HG03520 (cell line): Measurements from ENCODE around the gene ZMIZ1.

ENCODE experiments used
- ATAC-seq: cut with Tn5 transposase; IDR thresholded peaks from one replicate; pipeline ENCODE4 v1.9.1; 2021; ENCODE audit warnings: mild to moderate bottlenecking, moderate library complexity; ENCODE audit not compliant: unreplicated experiment

The ZMIZ1 gene

DNA sequence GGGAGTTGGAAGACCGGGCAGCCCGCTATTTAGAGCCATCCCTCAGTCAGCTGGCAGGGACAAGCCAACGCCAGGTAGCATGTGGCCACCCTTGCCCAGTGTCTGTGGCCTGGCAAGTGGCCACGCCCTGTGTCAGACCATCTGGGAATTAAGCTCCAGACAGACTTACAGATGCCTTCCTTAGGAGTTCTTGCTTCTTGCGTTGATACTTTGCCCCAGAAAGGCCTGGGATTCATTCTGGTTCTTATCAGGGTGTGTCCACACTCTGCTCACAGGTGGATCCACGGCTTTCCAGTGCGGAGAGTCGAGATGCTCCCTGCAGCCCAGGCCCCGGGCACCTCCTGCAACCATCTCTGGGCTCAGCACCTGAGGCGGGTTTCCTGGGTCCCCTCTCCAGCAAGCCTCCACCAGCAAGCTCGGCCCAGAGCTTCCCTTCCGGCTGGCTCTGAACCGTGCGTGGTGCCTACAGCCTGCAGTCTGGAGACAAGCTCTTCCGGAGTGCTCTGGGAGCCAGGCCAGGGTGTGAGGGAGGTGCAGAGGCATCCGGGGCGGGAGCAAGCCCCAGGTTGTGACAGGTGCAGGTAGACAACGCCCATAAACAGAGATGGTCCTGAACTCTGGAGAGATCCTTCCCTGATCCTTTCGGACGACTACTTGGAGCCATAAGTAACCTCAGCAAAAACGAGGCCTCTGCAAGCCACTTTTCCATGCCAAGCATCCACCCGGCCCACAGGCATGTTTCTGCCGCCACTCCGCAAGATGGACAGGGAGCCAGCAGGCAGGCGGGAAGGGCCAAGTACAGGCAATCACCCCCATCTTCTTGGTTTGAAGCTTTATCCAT lies 246.2 kb downstream of the ZMIZ1 start:
- ATAC-seq: no peak

GRCh38 chr10:79315602-79315920 lies 246.8 kb downstream of the ZMIZ1 start:
- ATAC-seq: no peak

GRCh38 chr10:79316671-79317431 lies 248.1 kb downstream of the ZMIZ1 start:
- peak; percentile 54 for ATAC-seq

DNA sequence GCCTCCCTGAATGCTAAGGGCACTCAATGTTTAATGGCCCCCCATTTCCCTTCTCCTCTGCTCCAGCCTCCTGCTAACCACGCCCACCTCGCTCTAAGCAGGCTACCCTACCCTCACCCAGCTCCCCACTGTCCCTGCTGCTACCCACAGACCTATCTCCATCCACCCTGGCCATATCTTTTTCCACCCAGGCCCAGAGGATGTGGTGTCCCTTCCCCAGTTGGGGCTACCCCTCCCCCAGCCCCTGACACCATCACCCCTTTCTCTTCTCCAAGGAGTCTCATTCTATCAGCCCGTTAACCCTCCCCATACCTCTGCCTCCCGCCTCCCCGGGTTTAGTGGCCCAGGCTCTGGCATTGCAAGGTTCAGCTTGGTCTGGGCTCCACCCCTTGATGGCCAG lies 249.6 kb downstream of the ZMIZ1 start:
- no peak for ATAC-seq

DNA sequence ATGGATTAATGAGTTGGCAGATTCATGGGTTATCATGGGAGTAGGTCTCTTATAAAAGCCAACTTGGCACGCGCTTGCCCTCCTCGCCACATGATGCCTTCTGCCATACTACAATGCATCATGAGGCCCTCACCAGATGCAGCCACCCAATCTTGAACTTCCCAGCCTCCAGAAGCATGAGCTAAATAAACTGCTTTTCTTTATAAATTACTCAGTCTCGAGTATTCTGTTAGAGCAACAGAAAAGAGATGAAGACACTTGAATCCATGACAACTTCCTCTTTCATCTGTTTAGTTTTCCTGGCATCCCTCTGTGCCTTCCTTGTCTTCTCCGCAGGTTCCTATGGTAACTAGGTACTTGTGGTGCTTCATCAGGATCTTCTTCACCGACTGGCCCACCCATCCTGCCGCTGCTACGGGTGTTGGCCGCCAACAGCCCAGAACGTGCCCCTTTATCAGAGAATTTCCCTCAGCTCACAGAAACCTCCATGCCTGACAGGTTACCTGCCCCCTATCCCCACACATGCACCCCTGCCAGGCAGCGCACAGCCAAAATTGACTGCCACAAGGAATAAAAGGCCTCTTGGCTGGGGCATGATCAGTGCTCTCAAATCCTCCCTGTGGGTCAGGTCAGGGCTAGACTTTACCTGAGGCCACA lies 250.5 kb downstream of the ZMIZ1 start:
- no peak for ATAC-seq

DNA sequence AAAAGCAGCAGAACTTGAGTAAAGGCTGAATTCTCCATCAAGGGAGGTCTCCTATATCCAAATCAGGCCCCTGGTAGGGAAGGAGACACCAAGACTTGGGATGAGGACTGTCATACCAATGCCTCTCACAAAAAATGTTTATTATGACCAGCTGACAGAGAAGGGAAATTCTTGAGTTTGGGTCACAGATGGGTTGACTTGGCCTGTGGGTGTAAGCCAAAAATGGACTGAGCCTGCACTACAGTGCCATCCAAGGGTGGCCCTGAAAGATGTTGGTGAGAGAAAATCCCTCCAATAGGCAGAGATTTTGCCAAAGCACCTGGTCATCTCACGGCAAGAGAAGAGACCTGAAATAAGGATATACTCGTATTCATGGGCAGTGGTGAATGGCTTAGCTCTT lies 251.6 kb downstream of the ZMIZ1 start:
- ATAC-seq: no peak

GRCh38 chr10:79320820-79321493 lies 252.2 kb downstream of the ZMIZ1 start:
- ATAC-seq: no peak

DNA sequence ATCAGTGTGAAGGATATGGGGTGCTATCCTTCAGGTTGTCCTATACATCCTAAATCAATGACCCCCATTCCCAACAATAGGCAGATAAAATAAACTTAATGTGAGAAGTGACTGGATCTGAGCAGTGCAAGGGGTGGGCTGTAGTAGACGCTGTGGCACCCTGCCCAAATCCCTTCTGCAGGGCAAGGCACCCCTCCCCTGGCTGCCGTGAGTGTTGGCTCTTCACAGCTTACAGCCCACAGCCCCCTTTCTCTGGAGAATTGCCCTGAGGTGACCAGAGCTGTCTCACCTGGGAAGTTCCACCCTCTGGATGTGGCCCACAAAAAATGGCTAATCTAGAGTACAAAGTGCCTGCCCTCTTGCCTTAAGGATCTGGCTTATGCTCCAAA lies 252.7 kb downstream of the ZMIZ1 start:
- no peak for ATAC-seq

GRCh38 chr10:79321951-79322350 lies 253.2 kb downstream of the ZMIZ1 start:
- no peak for ATAC-seq

- ATAC-seq: no peak
Measured at GRCh38 chr10:79322616-79323543, 254.1 kb downstream of the ZMIZ1 start.

- no peak for ATAC-seq
Measured at GRCh38 chr10:79323602-79324001, 254.8 kb downstream of the ZMIZ1 start.

- ATAC-seq: no peak
Measured at GRCh38 chr10:79324032-79324695, 255.4 kb downstream of the ZMIZ1 start.

GRCh38 chr10:79326361-79327089 lies 257.8 kb downstream of the ZMIZ1 start:
- ATAC-seq: no peak

DNA sequence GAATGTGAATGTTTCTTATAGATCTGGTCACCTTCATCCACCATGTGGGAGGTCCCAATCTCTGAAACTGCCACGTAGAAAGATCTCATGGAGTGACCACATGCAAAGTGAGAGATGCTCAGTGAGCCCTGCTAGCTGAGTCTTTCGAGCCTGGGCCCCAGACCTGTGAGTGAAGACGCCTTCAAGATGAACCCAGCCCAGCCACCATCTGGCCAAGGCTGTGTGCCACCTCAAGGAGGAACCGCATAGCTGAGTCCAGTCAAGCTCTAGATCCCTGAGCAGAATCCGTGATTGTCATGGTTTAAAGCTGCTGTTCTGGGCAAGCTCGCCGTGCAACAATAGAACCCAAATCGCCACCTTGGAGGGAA lies 258.3 kb downstream of the ZMIZ1 start:
- ATAC-seq: peak; percentile 40

DNA sequence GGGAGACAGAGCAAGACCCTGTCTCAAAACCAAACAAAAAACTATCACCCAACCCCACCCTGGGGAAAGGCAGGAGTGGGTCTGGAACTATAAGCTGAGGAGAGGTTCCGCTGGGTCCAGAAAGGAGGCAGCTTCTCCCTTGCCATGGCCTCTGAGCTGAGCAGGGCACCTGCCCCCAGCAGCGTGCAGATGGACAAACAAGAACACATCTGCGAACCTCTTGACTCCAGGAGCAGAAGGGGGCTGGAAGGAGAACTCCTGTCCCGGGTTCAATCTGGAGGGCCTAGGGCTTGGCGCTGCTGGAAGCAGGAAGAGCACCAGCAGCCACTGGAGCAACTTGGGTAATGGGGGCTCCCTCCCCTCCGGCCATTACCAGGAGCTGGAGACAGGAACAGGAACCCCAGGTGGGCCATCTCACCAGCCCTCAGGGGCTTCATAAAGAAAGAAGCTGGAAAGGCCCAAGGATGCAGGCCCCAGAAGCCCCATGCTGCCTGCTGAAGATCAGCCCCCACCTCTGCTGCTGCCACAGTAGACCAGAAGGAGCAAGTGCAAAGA lies 259.5 kb downstream of the ZMIZ1 start:
- ATAC-seq: no peak

DNA sequence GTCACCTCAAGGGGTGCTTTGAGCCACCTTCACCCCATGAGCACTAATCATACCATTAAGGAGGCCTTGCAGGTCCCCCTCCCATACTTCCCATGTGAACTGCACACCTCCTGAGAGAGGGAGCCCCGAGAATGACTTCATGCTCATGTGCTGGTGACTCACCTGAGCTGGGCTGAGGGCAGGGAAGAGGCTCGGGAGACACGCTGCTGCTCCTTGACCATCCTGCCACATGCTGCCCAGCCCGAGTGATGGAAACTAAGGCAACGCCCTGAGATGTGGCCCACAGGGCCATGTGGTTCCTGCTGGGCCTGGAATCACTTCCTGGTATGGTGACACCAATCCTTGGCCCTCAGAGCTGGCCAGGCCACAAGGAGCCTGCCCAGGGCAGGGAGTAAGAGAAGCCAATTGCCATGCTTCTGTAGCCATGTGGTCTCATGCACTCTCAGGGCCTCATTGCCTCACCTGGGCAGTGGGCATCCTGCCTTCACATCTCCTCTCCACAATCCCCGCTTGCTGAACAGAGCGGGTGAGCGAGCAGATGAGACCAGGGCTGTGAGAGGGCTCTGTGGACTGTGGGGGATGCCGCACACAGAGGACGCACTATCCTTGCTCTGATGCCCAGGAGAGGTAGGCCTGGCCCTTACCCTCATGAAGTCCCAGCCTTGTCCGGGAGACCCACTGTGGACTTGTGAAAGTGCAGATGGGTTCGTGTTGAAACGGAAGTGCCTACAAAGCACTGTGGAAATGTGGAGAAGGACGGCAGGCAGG lies 260.2 kb downstream of the ZMIZ1 start:
- no peak for ATAC-seq

GRCh38 chr10:79329529-79329928 lies 260.8 kb downstream of the ZMIZ1 start:
- no peak for ATAC-seq

DNA sequence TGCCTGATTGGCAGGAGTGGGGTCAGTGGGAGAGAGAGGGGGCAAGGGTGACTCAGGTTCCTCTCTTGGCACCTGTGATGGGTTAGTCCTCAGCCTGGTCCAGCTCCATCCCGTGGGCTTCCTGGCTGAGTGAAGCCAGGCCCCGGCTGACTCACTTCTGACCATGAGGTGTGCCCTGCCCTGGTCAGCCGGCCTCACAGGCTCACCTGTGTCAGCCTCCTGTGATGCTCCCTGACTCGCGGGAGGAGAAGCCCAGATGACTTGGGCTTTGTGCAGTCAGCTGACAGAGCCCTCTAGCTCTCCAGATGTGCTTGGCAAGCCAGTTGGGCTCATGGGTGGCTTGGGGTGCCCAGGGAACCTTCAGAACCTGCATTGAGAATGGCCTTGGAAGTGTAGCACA lies 262.5 kb downstream of the ZMIZ1 start:
- ATAC-seq: peak; percentile 3
